HG03565 (cell line): ENCODE data around the gene CCNQ.

Experiments
- ATAC-seq: cut with Tn5 transposase; IDR thresholded peaks from one replicate; pipeline ENCODE4 v1.9.1; 2021; ENCODE audit warnings: mild to moderate bottlenecking, moderate library complexity; ENCODE audit not compliant: unreplicated experiment

The CCNQ gene

GRCh38 chrX:153637121-153638040, 38.4 kb upstream of the CCNQ start:
- ATAC-seq = no peak

- ATAC-seq = no peak
Observed at GRCh38 chrX:153636716-153637115, 37.8 kb upstream of the CCNQ start.

GRCh38 chrX:153635788-153636668, 37.1 kb upstream of the CCNQ start:
- ATAC-seq = no peak

- ATAC-seq = no peak
Observed at GRCh38 chrX:153635388-153635787, 36.4 kb upstream of the CCNQ start.

- ATAC-seq = no peak
Observed at GRCh38 chrX:153634832-153635231, 35.9 kb upstream of the CCNQ start.

GRCh38 chrX:153634236-153634635, 35.3 kb upstream of the CCNQ start:
- no peak for ATAC-seq

GRCh38 chrX:153633607-153634180, 34.8 kb upstream of the CCNQ start:
- no peak for ATAC-seq

- no peak for ATAC-seq
Observed at GRCh38 chrX:153633048-153633447, 34.1 kb upstream of the CCNQ start.

GRCh38 chrX:153632595-153632946, 33.6 kb upstream of the CCNQ start:
- no peak for ATAC-seq

GRCh38 chrX:153631907-153632594, 33.1 kb upstream of the CCNQ start:
- ATAC-seq = no peak

- no peak for ATAC-seq
Observed at GRCh38 chrX:153631346-153631745, 32.4 kb upstream of the CCNQ start.

- ATAC-seq = no peak
Observed at GRCh38 chrX:153628665-153629064, 29.7 kb upstream of the CCNQ start.

- ATAC-seq = no peak
Observed at GRCh38 chrX:153628129-153628528, 29.2 kb upstream of the CCNQ start.

GRCh38 chrX:153627675-153628111, 28.8 kb upstream of the CCNQ start:
- ATAC-seq = no peak

- ATAC-seq = no peak
Observed at GRCh38 chrX:153626863-153627674, 28.1 kb upstream of the CCNQ start.

- ATAC-seq = no peak
Observed at GRCh38 chrX:153626025-153626633, 27.2 kb upstream of the CCNQ start.

- no peak for ATAC-seq
Observed at GRCh38 chrX:153625271-153626024, 26.5 kb upstream of the CCNQ start.

- ATAC-seq = no peak
Observed at GRCh38 chrX:153624196-153625091, 25.5 kb upstream of the CCNQ start.
